HEK293 (cell line): ENCODE data around the gene SZT2.
A peak's percentile ranks its signal among the peaks of the same experiment; 100 is the strongest.

Experiments
- BCL11B ChIP-seq: fragments of 450-650 bp; formaldehyde crosslinking; IDR thresholded peaks from 2 replicates; pipeline ENCODE4 v1.5.1; 2016; ENCODE audit warnings: low read depth, missing biosample characterization, missing genetic modification characterization
- GFI1B ChIP-seq: fragments of 450-650 bp; formaldehyde crosslinking; IDR thresholded peaks from 2 replicates; pipeline ENCODE4 v1.5.1; 2016; ENCODE audit warnings: missing biosample characterization, missing genetic modification characterization
- GLI4 ChIP-seq: fragments of 450-650 bp; formaldehyde crosslinking; IDR thresholded peaks from 2 replicates; pipeline ENCODE4 v1.5.1; 2016; ENCODE audit warnings: missing biosample characterization, missing genetic modification characterization
- HOXC10 ChIP-seq: sonication (generic); formaldehyde crosslinking; IDR thresholded peaks from 2 replicates; pipeline ENCODE4 v1.8.1; 2023; ENCODE audit warnings: mild to moderate bottlenecking, missing genetic modification reagents
- IKZF3 ChIP-seq: fragments of 450-650 bp; IDR thresholded peaks from 2 replicates; pipeline ENCODE4 v1.5.0; 2018; ENCODE audit warnings: missing biosample characterization, mild to moderate bottlenecking, missing genetic modification characterization, moderate library complexity
- KLF10 ChIP-seq: fragments of 450-650 bp; IDR thresholded peaks from 2 replicates; pipeline ENCODE4 v1.5.1; 2018; ENCODE audit warnings: missing biosample characterization, mild to moderate bottlenecking, missing genetic modification characterization
- SETDB1 ChIP-seq: IDR thresholded peaks from one replicate; pipeline ENCODE4 v1.6.1; 2017; ENCODE audit warnings: mild to moderate bottlenecking, low read length, moderate library complexity, mixed read lengths; ENCODE audit not compliant: insufficient read length
- YY1 ChIP-seq: fragments of 450-650 bp; formaldehyde crosslinking; IDR thresholded peaks from 2 replicates; pipeline ENCODE4 v1.5.1; 2018; ENCODE audit warnings: missing biosample characterization, missing genetic modification characterization
- ZBTB20 ChIP-seq: fragments of 450-650 bp; formaldehyde crosslinking; IDR thresholded peaks from 2 replicates; pipeline ENCODE4 v1.5.1; 2016; ENCODE audit warnings: missing biosample characterization, missing genetic modification characterization
- ZBTB48 ChIP-seq: fragments of 450-650 bp; formaldehyde crosslinking; IDR thresholded peaks from 2 replicates; pipeline ENCODE4 v1.5.1; 2016; ENCODE audit warnings: missing biosample characterization, missing genetic modification characterization
- ZEB2 ChIP-seq: fragments of 450-650 bp; formaldehyde crosslinking; IDR thresholded peaks from 2 replicates; pipeline ENCODE4 v1.5.1; 2016; ENCODE audit warnings: missing biosample characterization, missing genetic modification characterization
- ZNF16 ChIP-seq: fragments of 450-650 bp; formaldehyde crosslinking; IDR thresholded peaks from 2 replicates; pipeline ENCODE4 v1.5.1; 2016; ENCODE audit warnings: low read depth, missing biosample characterization, missing genetic modification characterization
- ZNF266 ChIP-seq: fragments of 450-650 bp; formaldehyde crosslinking; IDR thresholded peaks from 2 replicates; pipeline ENCODE4 v1.5.1; 2016; ENCODE audit warnings: missing biosample characterization, missing genetic modification characterization, low read depth
- ZNF274 ChIP-seq, 2 experiments: fragments of 200-500 bp in 1 of 2; fragments of 450-650 bp in 1 of 2; sonication (Bioruptor generic) in 1 of 2; formaldehyde crosslinking in 1 of 2; IDR thresholded peaks; 2 replicates each; pipeline versions ENCODE4 v1.5.1 to v1.6.1; 2014 to 2016; ENCODE audit warnings: borderline replicate concordance in 1 of 2, inconsistent platforms in 1 of 2, low read length in 1 of 2, missing biosample characterization in 1 of 2, missing genetic modification characterization in 1 of 2
- ZNF350 ChIP-seq: fragments of 450-650 bp; formaldehyde crosslinking; IDR thresholded peaks from 2 replicates; pipeline ENCODE4 v1.5.0; 2017; ENCODE audit warnings: missing biosample characterization, mild to moderate bottlenecking, missing genetic modification characterization
- ZNF37A ChIP-seq: fragments of 450-650 bp; IDR thresholded peaks from 2 replicates; pipeline ENCODE4 v1.5.1; 2018; ENCODE audit warnings: missing biosample characterization, missing genetic modification characterization
- ZNF423 ChIP-seq: fragments of 450-650 bp; formaldehyde crosslinking; IDR thresholded peaks from 2 replicates; pipeline ENCODE4 v1.5.1; 2016; ENCODE audit warnings: missing biosample characterization, missing genetic modification characterization
- ZNF48 ChIP-seq: fragments of 450-650 bp; formaldehyde crosslinking; IDR thresholded peaks from 2 replicates; pipeline ENCODE4 v1.5.1; 2016; ENCODE audit warnings: missing biosample characterization, missing genetic modification characterization
- ZNF558 ChIP-seq: fragments of 450-650 bp; formaldehyde crosslinking; IDR thresholded peaks from 2 replicates; pipeline ENCODE4 v1.5.1; 2016; ENCODE audit warnings: missing biosample characterization, missing genetic modification characterization
- ZNF670 ChIP-seq: fragments of 450-650 bp; formaldehyde crosslinking; IDR thresholded peaks from 2 replicates; pipeline ENCODE4 v1.5.1; 2016; ENCODE audit warnings: missing biosample characterization, missing genetic modification characterization, low read depth
- ZNF777 ChIP-seq: fragments of 450-650 bp; formaldehyde crosslinking; IDR thresholded peaks from 2 replicates; pipeline ENCODE4 v1.5.1; 2017; ENCODE audit warnings: missing biosample characterization, missing genetic modification characterization, borderline replicate concordance
- ZNF785 ChIP-seq: fragments of 450-650 bp; formaldehyde crosslinking; IDR thresholded peaks from 2 replicates; pipeline ENCODE4 v1.5.1; 2016; ENCODE audit warnings: missing biosample characterization, missing genetic modification characterization
- ZNF791 ChIP-seq: fragments of 450-650 bp; formaldehyde crosslinking; IDR thresholded peaks from 2 replicates; pipeline ENCODE4 v1.5.1; 2016; ENCODE audit warnings: missing biosample characterization, missing genetic modification characterization
- TF ChIP-seq, protein P1 (sequence below): fragments of 450-650 bp; formaldehyde crosslinking; IDR thresholded peaks from 2 replicates; pipeline ENCODE4 v1.5.1; 2016; ENCODE audit warnings: missing biosample characterization, missing genetic modification characterization
- TF ChIP-seq, protein P2 (sequence below): fragments of 450-650 bp; formaldehyde crosslinking; IDR thresholded peaks from 2 replicates; pipeline ENCODE4 v1.5.1; 2017; ENCODE audit warnings: missing biosample characterization, mild to moderate bottlenecking, missing genetic modification characterization, moderate library complexity
- TF ChIP-seq, protein P3 (sequence below): fragments of 450-650 bp; formaldehyde crosslinking; conservative IDR thresholded peaks from 2 replicates; pipeline ENCODE4 v1.5.1; 2016; ENCODE audit warnings: low read depth, missing biosample characterization, missing genetic modification characterization
- TF ChIP-seq, protein P4 (sequence below): fragments of 450-650 bp; formaldehyde crosslinking; IDR thresholded peaks from 2 replicates; pipeline ENCODE4 v1.5.1; 2016; ENCODE audit warnings: missing biosample characterization, missing genetic modification characterization
- TF ChIP-seq, protein P5 (sequence below): fragments of 450-650 bp; formaldehyde crosslinking; IDR thresholded peaks from 2 replicates; pipeline ENCODE4 v1.5.1; 2016; ENCODE audit warnings: missing biosample characterization, missing genetic modification characterization

The SZT2 gene

DNA sequence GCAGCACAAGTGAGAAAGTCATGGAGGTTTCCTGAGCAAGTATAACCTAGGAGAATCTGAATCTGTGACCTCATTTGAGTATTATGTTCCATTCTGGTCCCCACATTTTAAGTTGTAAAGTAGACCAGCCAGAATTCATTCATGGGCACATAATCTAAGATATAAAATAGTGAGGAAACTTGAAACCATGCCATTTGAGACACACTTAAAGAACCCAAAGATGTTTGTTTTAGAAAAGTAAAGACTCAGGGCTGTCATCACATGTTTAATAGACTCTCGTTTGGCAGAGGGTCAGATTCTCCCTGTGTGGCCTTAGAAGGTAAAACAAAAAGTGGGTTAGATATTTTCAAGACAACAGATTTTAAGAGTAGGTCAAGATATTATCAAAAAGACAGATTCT lies 6.4 kb downstream of the SZT2 start (continued):
- TF ChIP-seq GFI1B (tag by site-specific recombination), result no peak
- TF ChIP-seq ZNF670 (tag by site-specific recombination), result no peak
- no peak for TF ChIP-seq ZNF16 (tag by site-specific recombination)
- TF ChIP-seq ZNF266, result no peak
- no peak for TF ChIP-seq ZNF37A (tag by site-specific recombination)
- TF ChIP-seq, protein P1, sequence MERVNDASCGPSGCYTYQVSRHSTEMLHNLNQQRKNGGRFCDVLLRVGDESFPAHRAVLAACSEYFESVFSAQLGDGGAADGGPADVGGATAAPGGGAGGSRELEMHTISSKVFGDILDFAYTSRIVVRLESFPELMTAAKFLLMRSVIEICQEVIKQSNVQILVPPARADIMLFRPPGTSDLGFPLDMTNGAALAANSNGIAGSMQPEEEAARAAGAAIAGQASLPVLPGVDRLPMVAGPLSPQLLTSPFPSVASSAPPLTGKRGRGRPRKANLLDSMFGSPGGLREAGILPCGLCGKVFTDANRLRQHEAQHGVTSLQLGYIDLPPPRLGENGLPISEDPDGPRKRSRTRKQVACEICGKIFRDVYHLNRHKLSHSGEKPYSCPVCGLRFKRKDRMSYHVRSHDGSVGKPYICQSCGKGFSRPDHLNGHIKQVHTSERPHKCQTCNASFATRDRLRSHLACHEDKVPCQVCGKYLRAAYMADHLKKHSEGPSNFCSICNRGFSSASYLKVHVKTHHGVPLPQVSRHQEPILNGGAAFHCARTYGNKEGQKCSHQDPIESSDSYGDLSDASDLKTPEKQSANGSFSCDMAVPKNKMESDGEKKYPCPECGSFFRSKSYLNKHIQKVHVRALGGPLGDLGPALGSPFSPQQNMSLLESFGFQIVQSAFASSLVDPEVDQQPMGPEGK (tag by site-specific recombination), result peak; percentile 44; the same call in 1 of the 2 replicates
- TF ChIP-seq, protein P2, sequence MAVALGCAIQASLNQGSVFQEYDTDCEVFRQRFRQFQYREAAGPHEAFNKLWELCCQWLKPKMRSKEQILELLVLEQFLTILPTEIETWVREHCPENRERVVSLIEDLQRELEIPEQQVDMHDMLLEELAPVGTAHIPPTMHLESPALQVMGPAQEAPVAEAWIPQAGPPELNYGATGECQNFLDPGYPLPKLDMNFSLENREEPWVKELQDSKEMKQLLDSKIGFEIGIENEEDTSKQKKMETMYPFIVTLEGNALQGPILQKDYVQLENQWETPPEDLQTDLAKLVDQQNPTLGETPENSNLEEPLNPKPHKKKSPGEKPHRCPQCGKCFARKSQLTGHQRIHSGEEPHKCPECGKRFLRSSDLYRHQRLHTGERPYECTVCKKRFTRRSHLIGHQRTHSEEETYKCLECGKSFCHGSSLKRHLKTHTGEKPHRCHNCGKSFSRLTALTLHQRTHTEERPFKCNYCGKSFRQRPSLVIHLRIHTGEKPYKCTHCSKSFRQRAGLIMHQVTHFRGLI (tag by site-specific recombination), result no peak
- no peak for TF ChIP-seq ZNF785 (tag by site-specific recombination)
- no peak for TF ChIP-seq ZNF777 (tag by site-specific recombination)
- no peak for TF ChIP-seq ZNF423
- TF ChIP-seq, protein P3, sequence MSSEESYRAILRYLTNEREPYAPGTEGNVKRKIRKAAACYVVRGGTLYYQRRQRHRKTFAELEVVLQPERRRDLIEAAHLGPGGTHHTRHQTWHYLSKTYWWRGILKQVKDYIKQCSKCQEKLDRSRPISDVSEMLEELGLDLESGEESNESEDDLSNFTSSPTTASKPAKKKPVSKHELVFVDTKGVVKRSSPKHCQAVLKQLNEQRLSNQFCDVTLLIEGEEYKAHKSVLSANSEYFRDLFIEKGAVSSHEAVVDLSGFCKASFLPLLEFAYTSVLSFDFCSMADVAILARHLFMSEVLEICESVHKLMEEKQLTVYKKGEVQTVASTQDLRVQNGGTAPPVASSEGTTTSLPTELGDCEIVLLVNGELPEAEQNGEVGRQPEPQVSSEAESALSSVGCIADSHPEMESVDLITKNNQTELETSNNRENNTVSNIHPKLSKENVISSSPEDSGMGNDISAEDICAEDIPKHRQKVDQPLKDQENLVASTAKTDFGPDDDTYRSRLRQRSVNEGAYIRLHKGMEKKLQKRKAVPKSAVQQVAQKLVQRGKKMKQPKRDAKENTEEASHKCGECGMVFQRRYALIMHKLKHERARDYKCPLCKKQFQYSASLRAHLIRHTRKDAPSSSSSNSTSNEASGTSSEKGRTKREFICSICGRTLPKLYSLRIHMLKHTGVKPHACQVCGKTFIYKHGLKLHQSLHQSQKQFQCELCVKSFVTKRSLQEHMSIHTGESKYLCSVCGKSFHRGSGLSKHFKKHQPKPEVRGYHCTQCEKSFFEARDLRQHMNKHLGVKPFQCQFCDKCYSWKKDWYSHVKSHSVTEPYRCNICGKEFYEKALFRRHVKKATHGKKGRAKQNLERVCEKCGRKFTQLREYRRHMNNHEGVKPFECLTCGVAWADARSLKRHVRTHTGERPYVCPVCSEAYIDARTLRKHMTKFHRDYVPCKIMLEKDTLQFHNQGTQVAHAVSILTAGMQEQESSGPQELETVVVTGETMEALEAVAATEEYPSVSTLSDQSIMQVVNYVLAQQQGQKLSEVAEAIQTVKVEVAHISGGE (tag by site-specific recombination), result no peak
- TF ChIP-seq ZNF274 (IDR thresholded peaks at IDR 0.05; ENCODE audit: low read length), result no peak
- TF ChIP-seq ZNF274 (tag by site-specific recombination; IDR thresholded peaks at IDR 0.05; ENCODE audit: borderline replicate concordance), result no peak
- TF ChIP-seq, protein P4, sequence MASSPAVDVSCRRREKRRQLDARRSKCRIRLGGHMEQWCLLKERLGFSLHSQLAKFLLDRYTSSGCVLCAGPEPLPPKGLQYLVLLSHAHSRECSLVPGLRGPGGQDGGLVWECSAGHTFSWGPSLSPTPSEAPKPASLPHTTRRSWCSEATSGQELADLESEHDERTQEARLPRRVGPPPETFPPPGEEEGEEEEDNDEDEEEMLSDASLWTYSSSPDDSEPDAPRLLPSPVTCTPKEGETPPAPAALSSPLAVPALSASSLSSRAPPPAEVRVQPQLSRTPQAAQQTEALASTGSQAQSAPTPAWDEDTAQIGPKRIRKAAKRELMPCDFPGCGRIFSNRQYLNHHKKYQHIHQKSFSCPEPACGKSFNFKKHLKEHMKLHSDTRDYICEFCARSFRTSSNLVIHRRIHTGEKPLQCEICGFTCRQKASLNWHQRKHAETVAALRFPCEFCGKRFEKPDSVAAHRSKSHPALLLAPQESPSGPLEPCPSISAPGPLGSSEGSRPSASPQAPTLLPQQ, result peak; percentile 70
- TF ChIP-seq SETDB1, result no peak
- TF ChIP-seq ZNF558 (tag by site-specific recombination), result no peak
- no peak for TF ChIP-seq ZNF48 (tag by site-specific recombination)
- TF ChIP-seq, protein P5, sequence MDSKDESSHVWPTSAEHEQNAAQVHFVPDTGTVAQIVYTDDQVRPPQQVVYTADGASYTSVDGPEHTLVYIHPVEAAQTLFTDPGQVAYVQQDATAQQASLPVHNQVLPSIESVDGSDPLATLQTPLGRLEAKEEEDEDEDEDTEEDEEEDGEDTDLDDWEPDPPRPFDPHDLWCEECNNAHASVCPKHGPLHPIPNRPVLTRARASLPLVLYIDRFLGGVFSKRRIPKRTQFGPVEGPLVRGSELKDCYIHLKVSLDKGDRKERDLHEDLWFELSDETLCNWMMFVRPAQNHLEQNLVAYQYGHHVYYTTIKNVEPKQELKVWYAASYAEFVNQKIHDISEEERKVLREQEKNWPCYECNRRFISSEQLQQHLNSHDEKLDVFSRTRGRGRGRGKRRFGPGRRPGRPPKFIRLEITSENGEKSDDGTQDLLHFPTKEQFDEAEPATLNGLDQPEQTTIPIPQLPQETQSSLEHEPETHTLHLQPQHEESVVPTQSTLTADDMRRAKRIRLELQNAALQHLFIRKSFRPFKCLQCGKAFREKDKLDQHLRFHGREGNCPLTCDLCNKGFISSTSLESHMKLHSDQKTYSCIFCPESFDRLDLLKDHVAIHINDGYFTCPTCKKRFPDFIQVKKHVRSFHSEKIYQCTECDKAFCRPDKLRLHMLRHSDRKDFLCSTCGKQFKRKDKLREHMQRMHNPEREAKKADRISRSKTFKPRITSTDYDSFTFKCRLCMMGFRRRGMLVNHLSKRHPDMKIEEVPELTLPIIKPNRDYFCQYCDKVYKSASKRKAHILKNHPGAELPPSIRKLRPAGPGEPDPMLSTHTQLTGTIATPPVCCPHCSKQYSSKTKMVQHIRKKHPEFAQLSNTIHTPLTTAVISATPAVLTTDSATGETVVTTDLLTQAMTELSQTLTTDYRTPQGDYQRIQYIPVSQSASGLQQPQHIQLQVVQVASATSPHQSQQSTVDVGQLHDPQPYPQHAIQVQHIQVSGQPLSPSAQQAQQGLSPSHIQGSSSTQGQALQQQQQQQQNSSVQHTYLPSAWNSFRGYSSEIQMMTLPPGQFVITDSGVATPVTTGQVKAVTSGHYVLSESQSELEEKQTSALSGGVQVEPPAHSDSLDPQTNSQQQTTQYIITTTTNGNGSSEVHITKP (tag by site-specific recombination), result peak; percentile 70
- TF ChIP-seq HOXC10 (CRISPR knock-in tag), result no peak
- 0 out of 2 replicates have a peak, but pooled peaks have one; percentile 33 for TF ChIP-seq IKZF3 (tag by site-specific recombination)
- TF ChIP-seq ZNF350 (tag by site-specific recombination), result no peak
- 0 out of 2 replicates have a peak, but pooled peaks have one; percentile 35 for TF ChIP-seq ZEB2 (tag by site-specific recombination)
- TF ChIP-seq BCL11B, result no peak
- TF ChIP-seq GLI4 (tag by site-specific recombination), result no peak
- 0 out of 2 replicates have a peak, but pooled peaks have one; percentile 16 for TF ChIP-seq ZBTB20 (tag by site-specific recombination)
- TF ChIP-seq ZNF791 (tag by site-specific recombination), result no peak
- TF ChIP-seq KLF10 (tag by site-specific recombination), result 0 out of 2 replicates have a peak, but pooled peaks have one; percentile 33
- TF ChIP-seq ZBTB48 (tag by site-specific recombination), result no peak
- TF ChIP-seq YY1, result no peak
